ENCODE results near the gene KHDRBS1. TPM values are rescaled to one million over a fixed set of nuclear protein-coding genes. Genes with fewer than 3 reads are reported as not detected.
A peak's percentile ranks its signal among the peaks of the same experiment; 100 is the strongest.

Gene KHDRBS1
- total and polyA plus RNA-seq, 2 donors (not counting 1 experiment from before 2014, with no cell fraction given), result 35.7 to 101 TPM

- Histone ChIP-seq H2AFZ (ENCODE audit: insufficient read depth, low read depth, low read length, poor library complexity, severe bottlenecking) (peak overlapping the region; percentile 90), H3K79me2 (ENCODE audit: control insufficient read depth, insufficient read depth, low read length) (peaks cover 14% of the 10 kb centered on the region), H3K9me3 (ENCODE audit: control extremely low read depth in 1 of 3, control insufficient read depth in 2 of 3, insufficient read depth in 1 of 3, low read length in 2 of 3) (no peaks in the 10 kb centered on the region), H3K27ac (ENCODE audit: low read length in 2 of 2) (peak overlapping the region; percentile 59 to 80), H4K20me1 (ENCODE audit: control insufficient read depth, insufficient read depth, low read length, poor library complexity, severe bottlenecking) (peaks cover 6% of the 10 kb centered on the region), H3K27me3 (replicated peaks in 1 of 4; ENCODE audit: control extremely low read depth in 1 of 4, control insufficient read depth in 3 of 4, insufficient read depth in 4 of 4, low read length in 3 of 4) (no peaks in the 10 kb centered on the region), H3K9ac (ENCODE audit: low read length) (peak overlapping the region; percentile 85), H3K36me3 (replicated peaks in 1 of 2; ENCODE audit: control extremely low read depth in 1 of 2, control insufficient read depth in 1 of 2, extremely low read depth in 1 of 2, insufficient read depth in 2 of 2, low read length in 1 of 2) (peaks cover 0 to 16% of the 10 kb centered on the region in 2 experiments), H3K4me2 (replicated peaks; ENCODE audit: low read depth, low read length, poor library complexity, severe bottlenecking) (peak overlapping the region; percentile 88), H3K4me1 (ENCODE audit: control insufficient read depth in 2 of 2, insufficient read depth in 2 of 2, low read length in 2 of 2) (peaks cover 14 to 18% of the 10 kb centered on the region in 2 donors), H3K4me3 (ENCODE audit: control extremely low read depth in 1 of 5, extremely low read depth in 1 of 5, insufficient read depth in 1 of 5, low read depth in 2 of 5, low read length in 4 of 5) (peak overlapping the region; percentile 61 to 92 (median 80))
- DNase-seq (no peak), ATAC-seq (ENCODE audit: low read depth) (no peak)
- H3K4me3 Mint-ChIP-seq, result peak overlapping the region; percentile 83
- WGBS (ENCODE audit: insufficient coverage), result 17% methylated on average over 13 of the region's 14 CpGs
- POLR2A ChIA-PET, result interaction anchor here (0.8 to 3.5 kb wide), 10 partner anchors 36 to 1056 kb away, joined by 3 to 31 read pairs (median 5); partner anchors contain the start of genes BSDC1, KHDRBS1, KPNA6 and MARCKSL1
- no peaks in the 10 kb centered on the region for H3K9me3 Mint-ChIP-seq (ENCODE audit: insufficient read depth)
- TF ChIP-seq EZH2 (IDR thresholded peaks at IDR 0.05; ENCODE audit: borderline replicate concordance, insufficient read depth, low read depth, low read length, poor library complexity, severe bottlenecking) (no peak), CTCF (IDR thresholded peaks at IDR 0.05) (no peak)
- H3K27me3 Mint-ChIP-seq, result no peaks in the 10 kb centered on the region
- peak overlapping the region; percentile 79 for H3K27ac Mint-ChIP-seq
- H3K4me1 Mint-ChIP-seq, result peaks cover 26% of the 10 kb centered on the region
- CTCF ChIA-PET, result interaction anchor here (1.0 to 3.4 kb wide), 9 partner anchors 9 to 264 kb away, joined by 3 to 41 read pairs (median 5); partner anchors contain the start of genes KPNA6 and MARCKSL1
- intact Hi-C loops (cut with micrococcal nuclease), result loop anchor here (1.0 to 10.0 kb wide), 7 partner anchors 9 to 775 kb away; partner anchors contain the start of genes CCDC28B, DCDC2B, IQCC and KHDRBS1
Measured at GRCh38 chr1:32071758-32072621, 58.3 kb downstream of the KHDRBS1 start.

All from B cell (primary cell).